Measurements from ENCODE around the gene PDCL2.
"Not testable (repeated sequence)": the region's sequence is repeated elsewhere in the genome, so short reads cannot be mapped to it uniquely, and the experiment has no call there.

PDCL2 gene, protein sequence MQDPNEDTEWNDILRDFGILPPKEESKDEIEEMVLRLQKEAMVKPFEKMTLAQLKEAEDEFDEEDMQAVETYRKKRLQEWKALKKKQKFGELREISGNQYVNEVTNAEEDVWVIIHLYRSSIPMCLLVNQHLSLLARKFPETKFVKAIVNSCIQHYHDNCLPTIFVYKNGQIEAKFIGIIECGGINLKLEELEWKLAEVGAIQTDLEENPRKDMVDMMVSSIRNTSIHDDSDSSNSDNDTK

DNA sequence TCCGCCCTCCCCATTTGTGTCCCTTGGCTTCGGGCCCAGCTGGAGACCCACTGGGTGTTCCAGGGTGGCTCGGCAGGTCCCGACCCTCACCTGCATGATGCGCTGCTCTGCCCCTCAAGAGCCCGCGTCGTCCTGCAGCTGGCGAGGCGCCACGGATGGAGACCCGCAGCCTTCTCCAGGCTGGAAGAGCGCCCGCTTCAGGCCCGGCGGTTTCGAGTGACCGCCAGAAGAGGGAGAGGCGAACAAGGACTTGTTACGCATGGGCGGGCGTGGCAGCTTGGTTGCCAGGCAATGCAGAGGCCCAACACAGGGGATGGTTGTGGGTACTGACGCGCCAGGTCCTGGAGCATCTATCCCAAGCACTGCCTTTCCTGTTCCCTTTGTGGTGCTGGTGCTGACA, at the start of gene PDCL2:
TSS of gene PDCL2 (minus strand) at position 232 of the 400 bp plus-strand sequence. CDS start at position 96, 136 bp downstream.
- DNase-seq (ENCODE audit: low spot score), result no peak

DNA sequence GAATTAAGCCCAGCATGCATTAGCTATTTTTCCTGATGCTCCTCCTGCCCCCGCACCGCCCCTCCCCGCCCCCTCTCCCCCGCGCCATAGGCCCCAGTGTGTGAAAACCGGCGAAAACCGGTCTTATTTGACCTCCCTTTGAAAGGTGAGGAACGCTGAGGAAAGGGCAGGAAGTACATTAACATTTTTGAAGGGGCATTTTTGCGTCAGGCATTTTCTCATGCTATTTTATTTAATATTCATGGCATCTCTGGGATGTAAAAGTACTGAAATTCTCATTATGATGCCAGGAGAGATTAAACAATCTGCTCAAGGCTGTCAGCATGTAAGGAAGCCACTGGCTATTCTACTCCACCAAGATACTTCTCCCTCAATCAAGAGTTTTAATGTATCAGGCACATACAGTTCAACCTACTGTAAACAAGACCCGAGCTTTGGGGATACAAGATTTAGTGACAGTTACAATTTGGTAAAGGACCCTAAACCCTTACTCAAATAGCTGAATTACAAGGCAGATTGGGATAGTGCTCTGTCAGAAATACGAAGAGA, 45.3 kb upstream of the PDCL2 start:
- no peak for DNase-seq (ENCODE audit: low spot score)

DNA sequence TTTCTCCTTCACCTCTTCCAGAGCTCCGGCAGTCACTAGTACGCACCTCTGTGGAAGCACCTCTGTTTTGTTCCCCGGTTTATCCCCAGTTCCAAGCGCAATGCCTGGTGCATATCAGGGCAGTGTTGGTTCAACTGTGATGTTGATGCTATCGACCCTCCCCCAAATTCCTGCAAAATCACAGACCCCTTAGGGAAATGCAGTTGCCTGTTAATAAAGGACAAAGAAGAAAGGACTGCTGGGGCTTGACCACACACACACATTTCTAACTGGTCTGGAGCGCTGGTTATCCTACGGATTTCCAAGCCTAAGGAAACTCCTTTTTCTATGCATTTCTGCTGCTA, 44.6 kb upstream of the PDCL2 start:
- no peak for DNase-seq (ENCODE audit: low spot score)

DNA sequence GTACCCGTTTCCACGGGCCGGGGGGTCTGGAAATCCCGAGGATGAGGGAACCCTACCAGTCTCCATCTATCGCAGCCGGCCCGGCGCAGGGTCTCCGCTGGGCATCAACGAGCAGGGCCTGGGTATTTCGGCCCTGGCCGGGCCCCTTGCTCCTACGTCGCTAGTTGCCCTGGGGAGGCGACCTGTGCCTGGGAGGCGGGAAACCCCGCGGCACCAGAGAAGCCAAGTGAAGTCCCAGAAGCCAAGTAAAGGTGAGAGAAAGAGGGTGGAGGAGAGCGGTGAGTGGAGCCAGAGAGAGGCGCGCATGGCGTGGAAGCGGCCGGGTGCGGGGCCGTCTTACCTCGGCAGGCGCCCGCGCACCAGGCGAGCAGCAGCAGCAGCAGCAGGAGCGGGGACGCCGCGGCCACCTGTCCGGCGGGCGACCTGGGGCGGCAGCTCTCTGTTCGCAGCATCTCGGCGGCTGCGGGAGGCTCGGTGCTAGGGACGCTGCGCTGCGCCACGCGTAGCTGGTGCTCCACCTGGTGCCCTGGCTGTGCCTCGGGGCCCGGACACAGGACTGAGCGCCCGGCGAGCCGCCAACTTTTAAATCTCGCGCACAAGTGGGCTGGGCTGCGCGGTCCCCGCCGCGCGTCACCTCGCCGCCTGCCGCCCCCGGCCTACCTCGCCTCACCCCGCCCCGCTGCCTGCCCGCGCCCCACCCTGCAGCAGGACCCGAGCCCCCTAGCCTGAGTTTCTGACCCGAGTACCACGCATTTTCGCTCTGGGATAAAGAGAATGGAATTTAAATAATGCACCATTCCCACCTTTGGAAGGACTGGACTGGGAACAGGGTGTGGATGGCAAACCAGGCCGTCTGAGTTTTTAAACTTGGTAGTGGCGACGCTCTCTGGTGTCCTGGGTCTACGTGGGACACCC, 44.0 kb upstream of the PDCL2 start, which contains the start of gene NMU:
TSS of gene NMU (minus strand) at position 558 of the 915 bp plus-strand sequence. CDS start at position 452, 106 bp downstream.
- no peak for DNase-seq (ENCODE audit: low spot score)

DNA sequence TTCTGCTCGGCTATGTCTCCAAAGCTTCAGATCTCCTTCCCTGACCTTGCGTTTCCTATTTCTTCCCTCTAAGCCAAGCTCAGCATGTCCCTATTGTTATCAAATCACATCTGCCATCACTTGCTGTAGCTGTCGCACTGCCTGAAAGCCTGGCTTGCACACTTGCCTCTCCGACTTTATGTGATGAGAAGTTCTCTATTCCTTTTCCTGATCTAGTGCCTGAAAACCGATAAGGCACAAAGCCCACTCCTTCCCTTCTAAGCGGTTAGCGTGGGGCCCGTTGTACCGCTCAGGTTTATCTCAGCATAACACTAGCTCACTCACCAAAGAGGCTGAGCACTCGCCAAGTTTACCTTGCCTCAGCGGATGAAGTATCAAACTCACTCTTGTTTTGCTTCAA, 43.2 kb upstream of the PDCL2 start:
- DNase-seq (ENCODE audit: low spot score), result no peak

DNA sequence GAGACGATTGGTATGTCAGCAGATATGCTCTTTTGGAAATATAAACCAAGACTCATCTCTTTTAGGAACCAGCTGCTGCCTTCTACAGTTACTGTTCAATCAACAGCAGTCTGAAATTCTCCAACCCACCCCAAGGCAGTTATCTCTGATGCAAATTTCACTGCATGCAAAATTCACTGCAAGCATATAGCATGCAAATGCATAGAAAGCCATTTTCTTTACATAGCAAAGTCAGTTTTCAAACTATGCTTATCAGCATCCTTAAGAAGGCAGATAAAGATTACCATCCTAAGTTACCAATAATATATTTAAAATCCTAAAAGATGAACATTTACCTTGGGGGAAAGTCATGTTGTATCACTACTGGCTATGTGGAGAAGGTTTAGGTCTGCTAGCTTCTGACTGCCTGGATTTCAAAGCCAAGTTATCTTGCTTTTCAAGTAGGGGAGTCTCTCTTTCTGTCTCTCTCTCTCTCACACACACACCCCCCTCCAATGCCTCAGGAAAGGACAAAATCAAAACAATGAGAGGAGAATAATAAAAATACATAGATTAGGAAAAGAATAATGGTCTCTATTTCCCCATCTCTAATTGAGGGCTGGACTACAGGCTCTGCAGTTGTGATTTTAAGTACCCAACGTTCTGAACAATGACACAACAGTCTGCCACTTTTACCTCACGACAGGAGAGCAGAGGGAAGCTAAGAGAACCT, 42.5 kb upstream of the PDCL2 start:
- DNase-seq (ENCODE audit: low spot score), result no peak

DNA sequence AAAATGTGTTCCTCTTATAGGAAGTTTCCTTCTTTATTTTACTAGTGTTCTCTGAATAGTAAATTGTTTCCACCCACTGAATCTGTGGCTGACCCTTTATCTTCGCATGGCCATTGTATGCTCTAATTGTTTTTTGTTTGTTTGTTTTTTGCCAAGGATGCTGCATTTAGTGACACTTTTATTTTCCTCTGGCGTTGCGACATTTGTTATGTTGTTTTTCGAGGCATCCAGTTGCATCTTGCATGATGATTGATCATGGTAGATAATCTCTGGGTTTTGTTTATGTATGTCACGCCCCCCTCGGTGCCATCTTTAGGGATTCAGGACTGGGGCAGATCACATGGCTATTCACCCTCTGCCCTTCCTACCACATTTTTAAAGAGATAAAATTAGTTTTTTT, 41.9 kb upstream of the PDCL2 start:
- no peak for DNase-seq (ENCODE audit: low spot score)

DNA sequence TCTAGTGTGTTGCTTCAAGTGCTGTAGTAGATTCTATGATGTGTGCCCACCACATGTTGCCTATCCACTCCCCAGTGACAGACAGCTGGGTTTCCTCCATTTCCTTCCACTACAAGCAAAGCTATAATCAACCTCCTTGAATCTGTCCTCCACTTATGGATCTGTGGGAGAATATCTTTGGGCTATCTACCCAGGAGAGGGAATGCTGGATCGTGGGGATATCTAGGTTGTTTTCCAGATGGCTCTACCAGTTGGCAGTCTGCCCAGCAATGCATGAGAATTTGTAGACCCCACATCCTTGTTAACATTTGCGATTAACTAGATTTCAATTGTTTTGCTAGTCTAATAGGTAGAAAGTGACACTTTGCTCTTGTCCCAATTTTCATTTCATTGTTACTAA, 33.8 kb upstream of the PDCL2 start:
- no peak for DNase-seq (ENCODE audit: low spot score)

DNA sequence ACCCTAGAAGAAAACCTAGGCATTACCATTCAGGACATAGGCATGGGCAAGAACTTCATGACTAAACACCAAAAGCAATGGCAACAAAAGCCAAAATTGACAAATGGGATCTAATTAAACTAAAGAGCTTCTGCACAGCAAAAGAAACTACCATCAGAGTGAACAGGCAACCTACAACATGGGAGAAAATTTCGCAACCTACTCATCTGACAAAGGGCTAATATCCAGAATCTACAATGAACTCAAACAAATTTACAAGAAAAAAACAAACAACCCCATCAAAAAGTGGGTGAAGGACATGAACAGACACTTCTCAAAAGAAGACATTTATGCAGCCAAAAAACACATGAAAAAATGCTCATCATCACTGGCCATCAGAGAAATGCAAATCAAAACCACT, 32.0 kb upstream of the PDCL2 start:
- not testable (repeated sequence) for DNase-seq (ENCODE audit: low spot score)

DNA sequence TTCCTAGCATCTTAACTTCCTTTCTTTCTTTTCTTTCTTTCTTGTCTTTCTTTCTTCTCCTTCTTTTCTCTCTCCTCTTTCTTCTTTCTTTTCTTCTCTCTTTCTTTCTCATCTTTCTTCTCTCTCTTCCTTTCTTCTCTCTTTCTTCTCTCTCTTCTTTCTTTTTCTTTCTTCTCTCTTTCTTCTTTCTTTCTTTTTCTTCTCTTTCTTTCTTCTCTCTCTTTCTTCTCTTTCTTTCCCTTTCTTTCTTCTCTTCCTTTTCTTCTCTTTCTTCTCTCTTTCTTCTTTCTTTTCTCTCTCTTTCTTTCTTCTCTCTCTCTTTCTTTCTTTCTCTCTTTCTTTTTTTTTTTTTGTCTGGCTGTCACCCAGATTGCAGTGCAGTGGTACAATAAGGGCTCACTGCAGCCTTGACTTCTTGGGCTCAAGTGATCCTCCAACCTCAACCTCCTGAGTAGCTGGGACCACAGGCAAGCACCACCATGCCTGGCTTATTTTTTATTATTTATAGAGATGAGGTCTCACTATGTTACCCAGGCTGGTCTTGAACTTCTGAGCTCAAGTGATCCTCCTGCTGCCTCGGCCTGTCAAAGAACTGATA, 26.6 kb upstream of the PDCL2 start:
- no peak for DNase-seq (ENCODE audit: low spot score)

DNA sequence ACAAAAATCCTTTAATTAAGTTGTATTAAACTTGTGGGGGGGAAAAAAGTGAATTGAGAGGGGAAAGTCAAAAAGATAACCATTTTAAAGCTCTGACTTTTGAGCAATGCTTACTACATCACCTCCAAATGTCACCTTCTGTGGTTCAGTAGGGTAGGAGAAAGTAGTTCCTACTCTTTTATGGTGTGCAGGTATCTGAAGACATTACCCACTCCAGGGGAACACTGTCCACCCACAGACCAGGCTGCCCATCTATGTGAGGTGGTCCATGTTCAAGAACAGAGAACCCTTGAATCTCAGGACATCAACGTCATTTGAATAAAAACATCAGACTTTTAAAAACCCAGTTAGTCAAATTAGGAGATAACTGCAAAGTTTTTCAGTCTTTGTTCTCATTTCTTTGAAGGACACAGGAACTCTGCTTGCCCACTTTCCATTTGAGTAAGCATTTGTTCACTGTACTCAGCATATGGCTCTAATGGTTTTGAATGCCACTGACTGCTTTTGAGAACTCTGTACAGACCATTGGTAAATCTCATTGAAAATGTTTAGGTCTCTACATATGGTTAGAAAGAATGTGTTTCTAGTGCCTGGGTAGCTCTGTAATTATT, 25.6 kb upstream of the PDCL2 start:
- DNase-seq (ENCODE audit: low spot score), result no peak

DNA sequence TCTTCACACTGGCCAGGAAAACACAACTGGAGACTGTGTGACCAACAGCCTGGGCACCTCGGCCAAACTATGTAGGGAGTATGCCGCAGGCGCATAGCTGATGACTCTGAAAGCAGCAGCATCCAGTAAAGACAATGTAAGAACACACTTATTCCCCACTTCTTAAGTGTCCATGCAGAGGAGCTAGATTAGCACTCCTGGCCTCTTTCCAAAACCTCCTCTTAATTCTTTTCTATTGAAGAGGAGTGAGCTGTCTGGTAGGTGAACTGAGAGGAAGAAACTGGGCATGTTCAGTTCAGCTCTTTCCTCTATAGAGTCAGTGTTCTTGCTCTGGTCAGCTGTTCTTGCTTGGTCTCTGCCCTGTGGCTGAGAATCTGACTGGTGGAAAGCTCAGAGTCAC, 23.0 kb upstream of the PDCL2 start:
- DNase-seq (ENCODE audit: low spot score), result no peak

DNA sequence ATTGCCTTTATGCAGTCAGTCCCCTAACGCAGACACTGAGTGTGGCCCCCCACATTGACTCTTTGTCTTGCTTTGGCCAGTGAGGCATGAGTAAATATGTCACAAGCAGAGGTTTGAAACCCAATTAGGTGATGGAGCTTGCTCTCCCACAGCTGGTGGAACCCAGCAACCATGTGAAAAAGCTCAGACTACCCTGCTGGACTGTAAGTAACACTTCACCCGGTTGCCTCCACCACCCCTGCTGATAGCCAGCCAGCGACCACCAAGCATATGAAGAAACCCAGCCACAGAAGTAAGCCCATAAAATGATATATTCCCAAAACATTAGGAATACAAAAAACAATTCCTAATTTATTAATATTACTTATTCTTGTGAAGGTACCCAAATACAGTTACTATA, 21.6 kb upstream of the PDCL2 start:
- DNase-seq (ENCODE audit: low spot score), result no peak

DNA sequence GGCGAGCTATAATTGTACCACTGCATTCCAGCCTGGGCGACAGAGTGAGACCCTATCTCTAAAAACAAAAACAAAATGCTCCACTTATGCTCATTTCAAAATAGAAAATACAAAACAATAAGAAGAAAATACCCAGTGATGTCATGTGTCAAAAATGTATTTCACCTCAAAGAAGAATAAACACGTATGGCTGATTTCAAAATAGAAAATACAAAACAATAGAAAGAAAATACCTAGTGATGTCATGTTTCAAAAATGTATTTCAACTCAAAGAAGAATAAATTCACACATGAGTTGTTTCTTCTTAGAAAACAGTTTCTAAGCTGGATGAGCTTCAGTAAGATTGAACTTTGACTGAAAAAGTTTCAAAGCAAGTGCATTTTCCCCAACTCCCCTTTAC, 20.3 kb upstream of the PDCL2 start:
- DNase-seq (ENCODE audit: low spot score), result no peak

DNA sequence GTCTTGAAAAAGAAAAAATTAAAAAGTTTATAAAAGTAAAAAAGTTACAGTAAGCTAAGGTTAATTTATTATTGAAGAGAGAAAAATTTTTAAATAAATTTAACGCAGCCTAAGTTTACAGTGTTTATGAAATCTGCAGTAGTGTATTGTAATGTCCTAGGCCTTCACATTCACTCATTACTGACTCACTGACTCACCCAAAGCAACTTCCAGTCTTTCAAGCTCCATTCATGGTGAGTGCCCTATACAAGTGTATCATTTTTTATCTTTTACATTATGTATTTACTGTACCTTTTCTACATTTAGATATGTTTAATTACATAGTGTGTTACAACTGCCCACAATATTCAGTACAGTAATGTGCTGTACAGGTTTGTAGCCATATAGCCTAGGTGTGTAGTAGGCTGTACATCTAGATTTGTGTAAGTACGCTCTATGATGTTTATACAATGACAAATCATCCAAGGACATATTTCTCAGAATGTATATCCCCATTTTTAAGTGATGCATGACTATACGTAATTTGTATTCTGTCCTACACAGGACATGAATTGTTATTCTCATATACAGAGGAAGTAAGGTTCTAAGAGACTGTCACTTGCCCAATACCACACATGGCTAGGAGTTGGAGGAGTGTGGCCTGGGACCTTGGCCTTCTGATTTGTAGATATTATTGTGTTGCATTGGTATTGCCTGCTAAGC, 19.5 kb upstream of the PDCL2 start:
- DNase-seq (ENCODE audit: low spot score), result no peak

DNA sequence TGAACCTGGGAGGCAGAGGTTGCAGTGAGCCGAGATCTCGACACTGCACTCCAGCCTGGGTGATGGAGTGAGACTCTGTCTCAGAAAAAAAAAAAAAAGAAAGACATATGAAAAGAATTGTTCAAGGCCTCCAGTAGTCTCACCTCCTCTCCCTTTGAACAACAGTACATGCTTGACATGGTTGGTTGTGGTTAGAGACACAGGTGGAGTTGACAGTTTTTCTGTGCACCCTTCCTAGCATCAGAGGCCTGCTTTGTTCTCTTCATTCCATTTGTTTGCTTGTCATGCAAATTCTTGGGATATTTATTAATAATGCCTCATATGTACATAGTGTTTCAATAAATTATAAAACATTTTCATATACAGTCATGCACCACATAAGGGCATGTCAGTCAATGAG, 18.3 kb upstream of the PDCL2 start:
- no peak for DNase-seq (ENCODE audit: low spot score)

DNA sequence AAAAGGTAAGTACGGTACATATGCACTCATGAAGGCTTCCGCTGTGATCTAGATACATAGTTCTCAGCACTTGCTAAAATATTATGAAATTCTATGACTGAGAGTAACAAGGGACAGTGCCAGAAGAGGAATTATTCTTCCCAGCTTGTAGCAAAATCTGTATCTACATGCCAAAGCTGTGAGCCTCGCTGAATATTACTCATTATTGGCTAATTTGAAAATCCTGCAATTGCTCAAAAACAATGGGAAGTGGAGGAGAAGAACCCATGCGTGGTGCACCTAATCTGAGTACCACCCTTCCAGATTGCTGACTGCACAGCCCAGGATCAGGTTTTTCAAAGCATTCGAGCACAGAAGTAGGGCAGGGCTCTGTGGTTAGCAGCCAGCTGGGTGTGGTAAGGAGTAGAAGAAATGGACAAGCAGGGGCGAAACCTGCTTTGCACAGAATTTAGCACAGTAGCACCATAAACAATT, 17.4 kb upstream of the PDCL2 start:
- DNase-seq (ENCODE audit: low spot score), result no peak

DNA sequence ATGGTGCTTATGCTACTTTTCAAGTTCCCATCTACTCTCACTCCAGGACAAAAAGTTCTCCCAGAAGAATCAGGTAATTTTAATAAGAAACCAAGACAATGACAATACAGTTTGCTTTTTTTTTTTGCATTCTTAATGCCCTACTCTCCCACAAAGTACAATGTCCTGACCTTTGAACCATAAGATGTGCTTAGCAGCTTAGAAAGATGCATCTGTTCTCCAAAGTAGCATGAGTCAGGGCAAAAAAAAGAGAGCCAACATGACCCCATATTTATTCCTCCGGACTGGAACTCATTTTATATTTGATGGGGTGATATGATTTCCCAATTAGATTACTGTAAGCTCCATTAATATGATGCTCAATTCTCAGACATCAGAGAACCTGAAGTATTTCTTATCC, 16.5 kb upstream of the PDCL2 start:
- no peak for DNase-seq (ENCODE audit: low spot score)

DNA sequence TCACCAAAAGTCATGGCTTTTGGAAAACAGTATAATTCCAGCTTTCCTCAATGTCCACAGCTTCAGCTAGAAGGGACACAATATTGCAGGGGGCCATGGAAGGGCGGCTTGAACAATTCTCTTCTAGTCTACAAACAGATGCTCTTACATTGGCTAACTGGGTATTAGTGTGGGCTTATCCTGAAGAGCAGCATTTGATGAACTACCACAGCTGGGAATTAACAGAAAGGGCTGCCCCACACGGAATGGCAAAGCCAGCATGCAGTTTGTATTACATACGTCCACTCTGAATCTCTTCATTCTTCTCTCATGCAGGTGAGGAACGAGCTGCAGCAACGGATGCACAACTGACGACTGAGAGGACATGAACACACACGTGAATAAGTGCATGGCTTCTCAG, 13.0 kb upstream of the PDCL2 start:
- DNase-seq (ENCODE audit: low spot score), result no peak

DNA sequence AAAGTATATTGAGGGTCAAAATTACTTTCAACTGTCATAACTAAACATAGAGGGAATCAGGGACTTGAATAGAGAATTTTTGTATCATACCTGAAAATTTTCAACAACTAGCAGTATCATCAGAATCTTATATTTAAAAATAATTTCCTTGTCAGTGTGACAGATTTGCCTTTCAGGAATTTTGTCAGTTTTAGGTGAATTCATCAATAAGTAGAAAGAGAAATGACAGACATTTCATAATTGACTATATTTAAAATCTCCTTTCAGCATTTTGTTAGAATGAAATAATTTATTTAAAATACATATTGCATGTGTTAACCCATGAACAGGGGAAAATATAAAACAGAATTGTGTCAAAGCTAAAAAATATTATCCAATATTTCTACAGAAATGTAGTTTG, 8.6 kb upstream of the PDCL2 start:
- DNase-seq (ENCODE audit: low spot score), result no peak

DNA sequence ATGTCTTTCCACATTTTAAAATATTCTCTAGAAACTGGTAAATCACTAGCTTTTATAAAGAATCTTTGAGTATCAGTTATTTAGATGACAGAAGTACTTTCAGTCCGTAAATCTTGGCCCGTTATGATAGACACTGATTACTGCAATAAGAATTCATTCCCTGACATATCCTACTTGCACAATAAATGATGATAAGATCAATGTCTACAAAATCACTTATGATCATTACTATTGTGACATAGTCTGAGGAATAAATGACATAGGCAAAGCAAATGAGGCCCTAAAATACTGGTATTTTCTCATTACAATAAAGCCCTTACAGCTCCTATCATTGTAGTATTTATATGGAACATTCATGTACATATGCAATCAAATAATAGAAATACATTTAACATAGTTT, 6.6 kb upstream of the PDCL2 start:
- DNase-seq (ENCODE audit: low spot score), result no peak

Measured in CD4-positive, alpha-beta T cell treated with Interleukin-15 for 4 hours (primary cell).